ENCODE data around the gene RSPO4. TPM values are rescaled to one million over a fixed set of nuclear protein-coding genes. Genes with fewer than 3 reads are reported as not detected.

The RSPO4 gene
- total RNA-seq, 1 experiment from 2014 or later = not detected

DNA sequence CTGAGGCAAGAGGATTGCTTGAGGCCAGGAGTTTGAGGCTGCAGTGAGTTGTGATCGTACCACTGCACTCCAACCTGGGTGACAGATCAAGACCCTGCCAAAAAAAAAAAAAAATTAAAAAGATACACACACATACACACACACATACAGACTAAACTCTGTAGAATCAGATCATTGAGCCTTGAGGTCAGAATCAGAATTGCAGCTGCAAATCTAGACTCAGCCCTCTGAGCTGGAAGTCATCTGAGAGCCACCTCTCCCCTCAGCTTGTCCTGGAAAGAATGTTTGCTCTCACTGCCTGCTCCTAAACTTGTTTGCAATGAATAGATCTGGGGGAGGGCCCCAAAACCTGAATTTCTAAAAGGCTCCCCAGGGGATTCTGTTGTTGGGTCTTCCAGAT lies 44.6 kb downstream of the RSPO4 start:
- CTCF ChIA-PET = interaction anchor here (0.7 to 1.0 kb wide), 2 partner anchors 135 to 139 kb away, joined by 3 to 4 read pairs; no protein-coding TSS in a partner anchor
- DNase-seq (ENCODE audit: low spot score) = no peak
- Histone ChIP-seq H3K9me3 (ENCODE audit: low read depth, low read length, poor library complexity, severe bottlenecking) (no peaks in the 10 kb centered on the region), H3K4me1 (ENCODE audit: insufficient read depth, low read length, poor library complexity, severe bottlenecking) (no peaks in the 10 kb centered on the region), H3K27ac (ENCODE audit: low read depth, low read length, poor library complexity, severe bottlenecking) (no peak overlapping the region), H3K36me3 (ENCODE audit: insufficient read depth, low read length, poor library complexity, severe bottlenecking) (no peaks in the 10 kb centered on the region), H3K4me3 (ENCODE audit: low read depth, low read length, poor library complexity, severe bottlenecking) (no peak overlapping the region), H3K27me3 (replicated peaks; ENCODE audit: insufficient read depth, low read depth, low read length, poor library complexity) (peaks cover 32% of the 10 kb centered on the region)
- POLR2A ChIA-PET (ENCODE audit: low non-redundant PET) = no interaction called here
- intact Hi-C loops (cut with micrococcal nuclease; ENCODE audit: unreplicated experiment) = no loop called here
- BruUV-seq (replicated peaks) = no TSS peak
- no peak for TF ChIP-seq EZH2 (IDR thresholded peaks at IDR 0.05; ENCODE audit: borderline replicate concordance, low read depth, low read length, poor library complexity, severe bottlenecking)
- TF ChIP-seq, protein P1, sequence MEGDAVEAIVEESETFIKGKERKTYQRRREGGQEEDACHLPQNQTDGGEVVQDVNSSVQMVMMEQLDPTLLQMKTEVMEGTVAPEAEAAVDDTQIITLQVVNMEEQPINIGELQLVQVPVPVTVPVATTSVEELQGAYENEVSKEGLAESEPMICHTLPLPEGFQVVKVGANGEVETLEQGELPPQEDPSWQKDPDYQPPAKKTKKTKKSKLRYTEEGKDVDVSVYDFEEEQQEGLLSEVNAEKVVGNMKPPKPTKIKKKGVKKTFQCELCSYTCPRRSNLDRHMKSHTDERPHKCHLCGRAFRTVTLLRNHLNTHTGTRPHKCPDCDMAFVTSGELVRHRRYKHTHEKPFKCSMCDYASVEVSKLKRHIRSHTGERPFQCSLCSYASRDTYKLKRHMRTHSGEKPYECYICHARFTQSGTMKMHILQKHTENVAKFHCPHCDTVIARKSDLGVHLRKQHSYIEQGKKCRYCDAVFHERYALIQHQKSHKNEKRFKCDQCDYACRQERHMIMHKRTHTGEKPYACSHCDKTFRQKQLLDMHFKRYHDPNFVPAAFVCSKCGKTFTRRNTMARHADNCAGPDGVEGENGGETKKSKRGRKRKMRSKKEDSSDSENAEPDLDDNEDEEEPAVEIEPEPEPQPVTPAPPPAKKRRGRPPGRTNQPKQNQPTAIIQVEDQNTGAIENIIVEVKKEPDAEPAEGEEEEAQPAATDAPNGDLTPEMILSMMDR (conservative IDR thresholded peaks at IDR 0.05; ENCODE audit: low read depth, low read length) = no peak

DNA sequence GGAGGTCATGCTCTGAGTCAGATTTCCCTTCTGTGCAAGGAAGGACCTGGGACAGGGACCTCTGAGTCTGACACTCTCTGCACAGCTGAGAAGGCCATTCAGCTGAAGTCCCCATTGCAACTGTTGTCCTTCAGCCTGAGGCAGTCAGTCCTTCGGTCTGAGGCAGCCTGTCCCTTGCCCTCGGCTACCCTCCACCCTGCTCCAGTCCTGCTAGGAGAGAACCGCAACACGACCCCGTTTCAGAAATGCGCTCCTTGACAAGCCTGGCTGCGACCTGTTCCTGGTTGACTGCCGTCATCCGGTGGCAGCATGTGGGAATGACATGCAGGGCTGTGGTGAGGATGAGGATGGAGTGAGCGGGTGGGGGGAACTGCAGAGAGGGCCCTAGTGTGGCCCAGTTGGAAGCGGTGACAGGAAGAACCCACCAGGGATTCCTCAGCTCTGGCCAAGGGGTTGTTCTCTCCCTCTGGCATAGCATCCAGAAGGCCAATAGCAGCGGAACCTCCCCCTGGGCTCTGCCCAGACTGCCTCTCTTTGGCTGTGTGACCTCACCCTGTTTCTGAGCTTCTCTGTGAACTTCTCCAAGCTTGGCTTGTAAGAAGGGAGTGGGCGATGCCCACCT lies 45.7 kb downstream of the RSPO4 start:
- no TSS peak for BruUV-seq (replicated peaks)
- intact Hi-C loops (cut with micrococcal nuclease; ENCODE audit: unreplicated experiment) = loop anchor here (1.0 kb wide), 1 partner anchor 140 kb away; no protein-coding TSS in a partner anchor
- Histone ChIP-seq H3K4me1 (ENCODE audit: insufficient read depth, low read length, poor library complexity, severe bottlenecking) (no peaks in the 10 kb centered on the region), H3K36me3 (ENCODE audit: insufficient read depth, low read length, poor library complexity, severe bottlenecking) (no peaks in the 10 kb centered on the region), H3K4me3 (ENCODE audit: low read depth, low read length, poor library complexity, severe bottlenecking) (no peak overlapping the region), H3K27me3 (replicated peaks; ENCODE audit: insufficient read depth, low read depth, low read length, poor library complexity) (peaks cover 32% of the 10 kb centered on the region), H3K9me3 (ENCODE audit: low read depth, low read length, poor library complexity, severe bottlenecking) (no peaks in the 10 kb centered on the region), H3K27ac (ENCODE audit: low read depth, low read length, poor library complexity, severe bottlenecking) (no peak overlapping the region)
- CTCF ChIA-PET = interaction anchor here (0.5 to 2.0 kb wide), 5 partner anchors 89 to 256 kb away, joined by 3 to 7 read pairs (median 3); no protein-coding TSS in a partner anchor
- POLR2A ChIA-PET (ENCODE audit: low non-redundant PET) = no interaction called here
- peak; percentile 75 for DNase-seq (ENCODE audit: low spot score)
- TF ChIP-seq EZH2 (IDR thresholded peaks at IDR 0.05; ENCODE audit: borderline replicate concordance, low read depth, low read length, poor library complexity, severe bottlenecking) = no peak
- TF ChIP-seq, protein P1 (conservative IDR thresholded peaks at IDR 0.05; ENCODE audit: low read depth, low read length) = peak; percentile 97

DNA sequence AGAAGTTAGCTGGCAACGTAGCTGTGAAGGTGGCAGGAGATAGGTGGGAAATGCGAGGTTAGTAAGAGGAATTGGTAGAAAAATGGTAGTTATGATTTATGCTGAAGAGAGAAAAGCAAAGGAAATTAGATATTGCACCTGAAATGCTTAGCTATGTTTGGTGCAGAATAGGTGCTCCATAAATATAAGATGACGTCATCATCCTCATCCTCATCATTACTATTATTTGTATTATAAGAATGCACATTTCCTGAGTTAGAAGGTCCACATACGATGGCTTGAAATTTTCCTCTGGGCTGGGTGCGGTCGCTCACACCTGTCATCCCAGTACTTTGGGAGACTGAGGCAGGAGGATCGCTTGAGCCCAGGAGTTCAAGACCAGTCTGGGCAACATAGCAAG lies 46.5 kb downstream of the RSPO4 start:
- DNase-seq (ENCODE audit: low spot score) = no peak
- POLR2A ChIA-PET (ENCODE audit: low non-redundant PET) = no interaction called here
- H3K9me3 ChIP-seq (ENCODE audit: low read depth, low read length, poor library complexity, severe bottlenecking) = no peaks in the 10 kb centered on the region
- H3K4me1 ChIP-seq (ENCODE audit: insufficient read depth, low read length, poor library complexity, severe bottlenecking) = no peaks in the 10 kb centered on the region
- CTCF ChIA-PET = interaction anchor here (1.2 to 2.0 kb wide), 3 partner anchors 137 to 257 kb away, joined by 3 to 7 read pairs (median 4); no protein-coding TSS in a partner anchor
- BruUV-seq (replicated peaks) = no TSS peak
- intact Hi-C loops (cut with micrococcal nuclease; ENCODE audit: unreplicated experiment) = loop anchor here (1.0 kb wide), 1 partner anchor 139 kb away; no protein-coding TSS in a partner anchor
- H3K4me3 ChIP-seq (ENCODE audit: low read depth, low read length, poor library complexity, severe bottlenecking) = no peak overlapping the region
- H3K27ac ChIP-seq (ENCODE audit: low read depth, low read length, poor library complexity, severe bottlenecking) = no peak overlapping the region
- no peak for TF ChIP-seq EZH2 (IDR thresholded peaks at IDR 0.05; ENCODE audit: borderline replicate concordance, low read depth, low read length, poor library complexity, severe bottlenecking)
- TF ChIP-seq, protein P1 (conservative IDR thresholded peaks at IDR 0.05; ENCODE audit: low read depth, low read length) = no peak
- H3K27me3 ChIP-seq (replicated peaks; ENCODE audit: insufficient read depth, low read depth, low read length, poor library complexity) = peaks cover 27% of the 10 kb centered on the region
- no peaks in the 10 kb centered on the region for H3K36me3 ChIP-seq (ENCODE audit: insufficient read depth, low read length, poor library complexity, severe bottlenecking)
